Measurements from ENCODE around the gene LSP1.

- TF ChIP-seq, protein P1, sequence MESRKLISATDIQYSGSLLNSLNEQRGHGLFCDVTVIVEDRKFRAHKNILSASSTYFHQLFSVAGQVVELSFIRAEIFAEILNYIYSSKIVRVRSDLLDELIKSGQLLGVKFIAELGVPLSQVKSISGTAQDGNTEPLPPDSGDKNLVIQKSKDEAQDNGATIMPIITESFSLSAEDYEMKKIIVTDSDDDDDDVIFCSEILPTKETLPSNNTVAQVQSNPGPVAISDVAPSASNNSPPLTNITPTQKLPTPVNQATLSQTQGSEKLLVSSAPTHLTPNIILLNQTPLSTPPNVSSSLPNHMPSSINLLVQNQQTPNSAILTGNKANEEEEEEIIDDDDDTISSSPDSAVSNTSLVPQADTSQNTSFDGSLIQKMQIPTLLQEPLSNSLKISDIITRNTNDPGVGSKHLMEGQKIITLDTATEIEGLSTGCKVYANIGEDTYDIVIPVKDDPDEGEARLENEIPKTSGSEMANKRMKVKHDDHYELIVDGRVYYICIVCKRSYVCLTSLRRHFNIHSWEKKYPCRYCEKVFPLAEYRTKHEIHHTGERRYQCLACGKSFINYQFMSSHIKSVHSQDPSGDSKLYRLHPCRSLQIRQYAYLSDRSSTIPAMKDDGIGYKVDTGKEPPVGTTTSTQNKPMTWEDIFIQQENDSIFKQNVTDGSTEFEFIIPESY (IDR thresholded peaks at IDR 0.05) = no peak
- TF ChIP-seq RXRA (IDR thresholded peaks at IDR 0.05) (no peak), YY1 (IDR thresholded peaks at IDR 0.05) (no peak)
These were observed 76.1 kb downstream of the LSP1 start for GRCh38 chr11:1928891-1929541.

All from liver (tissue), 2 donors.